HepG2 (cell line): Measurements from ENCODE around the gene HOXA11. TPM values are rescaled to one million over a fixed set of nuclear protein-coding genes. Genes with fewer than 3 reads are reported as not detected.

Experiments
- ARHGAP35 ChIP-seq: sonication (generic); formaldehyde crosslinking; IDR thresholded peaks from 2 replicates; pipeline ENCODE4 v1.9.0; 2022; ENCODE audit warnings: mild to moderate bottlenecking, inconsistent platforms, moderate library complexity, missing genetic modification reagents, borderline replicate concordance
- EZH2 ChIP-seq: conservative IDR thresholded peaks from 2 replicates; pipeline ENCODE4 v1.6.1; 2012; ENCODE audit warnings: mild to moderate bottlenecking, low read depth, low read length, moderate library complexity
- HDAC1 ChIP-seq: sonication (generic); formaldehyde crosslinking; IDR thresholded peaks from 2 replicates; pipeline ENCODE4 v1.5.1; 2020; ENCODE audit warnings: mild to moderate bottlenecking, missing genetic modification reagents
- HNRNPK ChIP-seq: fragments of 200-400 bp; formaldehyde crosslinking; IDR thresholded peaks from 2 replicates; pipeline ENCODE4 v1.6.1; 2018; ENCODE audit warnings: low read length, low read depth, moderate library complexity, mild to moderate bottlenecking; ENCODE audit not compliant: poor library complexity, severe bottlenecking
- MAX ChIP-seq: IDR thresholded peaks from 2 replicates; pipeline ENCODE4 v1.6.1; 2012; ENCODE audit warnings: inconsistent platforms
- MYC ChIP-seq: sonication (generic); formaldehyde crosslinking; IDR thresholded peaks from 2 replicates; pipeline ENCODE4 v1.9.0; 2021; ENCODE audit warnings: missing genetic modification reagents, borderline replicate concordance
- ZFP90 ChIP-seq: sonication (generic); formaldehyde crosslinking; IDR thresholded peaks from 2 replicates; pipeline ENCODE4 v1.8.0; 2022; ENCODE audit warnings: missing genetic modification reagents, mild to moderate bottlenecking, inconsistent platforms, borderline replicate concordance
- ZNF724P ChIP-seq: sonication (generic); formaldehyde crosslinking; IDR thresholded peaks from 2 replicates; pipeline ENCODE4 v1.8.0; 2022; ENCODE audit warnings: missing genetic modification reagents, borderline replicate concordance
- ZNF772 ChIP-seq: sonication (generic); formaldehyde crosslinking; IDR thresholded peaks from 2 replicates; pipeline ENCODE4 v1.5.0; 2020; ENCODE audit warnings: mild to moderate bottlenecking, missing genetic modification reagents
- polyA plus RNA-seq, 8 experiments: library from polyadenylated mRNA; depleted of rRNA in 3 of 8; stranded (reverse) in 7 of 8; unstranded in 1 of 8; fragments of >200 nt; fragmentation: Illumina TruSeq in 4 of 8; extraction: Trizol in 4 of 8; gene quantifications; 2 replicates each; pipeline versions ENCODE4 v1.2.1 to v1.2.3, GENCODE V29; 2011 to 2016; ENCODE audit warnings: low read depth in 4 of 8, missing spikeins in 1 of 8, mixed read lengths in 1 of 8; ENCODE audit not compliant: insufficient read depth in 1 of 8
- total RNA-seq, 5 experiments: library from RNA; depleted of rRNA; stranded (reverse); fragments of >200 nt; fragmentation: Illumina TruSeq; extraction: Trizol; gene quantifications; 2 replicates each; pipeline ENCODE4 v1.2.3, GENCODE V29; 2016; ENCODE audit warnings: low read depth in 1 of 5
- TF ChIP-seq, protein P1 (sequence below): sonication (generic); formaldehyde crosslinking; IDR thresholded peaks from 2 replicates; pipeline ENCODE4 v1.5.1; 2020; ENCODE audit warnings: missing genetic modification reagents, mild to moderate bottlenecking, borderline replicate concordance
- TF ChIP-seq, protein P2 (sequence below): IDR thresholded peaks from 2 replicates; pipeline ENCODE4 v1.6.1; 2016; ENCODE audit warnings: missing compliant biosample characterization, missing genetic modification reagents, borderline replicate concordance
- TF ChIP-seq, protein P3 (sequence below): sonication (generic); formaldehyde crosslinking; IDR thresholded peaks from 2 replicates; pipeline ENCODE4 v1.8.1; 2023; ENCODE audit warnings: mild to moderate bottlenecking, moderate library complexity, missing genetic modification reagents

Gene HOXA11
- total and polyA plus RNA-seq, 2 of the 13 experiments (the other 11 are each of a cell fraction or from before 2014, with no cell fraction given): not detected

GRCh38 chr7:27199849-27200760 is 15.1 kb upstream of the HOXA11 start, which contains the start of gene HOXA13 (continued):
- TF ChIP-seq HNRNPK: peak; percentile 27
- TF ChIP-seq, protein P1, sequence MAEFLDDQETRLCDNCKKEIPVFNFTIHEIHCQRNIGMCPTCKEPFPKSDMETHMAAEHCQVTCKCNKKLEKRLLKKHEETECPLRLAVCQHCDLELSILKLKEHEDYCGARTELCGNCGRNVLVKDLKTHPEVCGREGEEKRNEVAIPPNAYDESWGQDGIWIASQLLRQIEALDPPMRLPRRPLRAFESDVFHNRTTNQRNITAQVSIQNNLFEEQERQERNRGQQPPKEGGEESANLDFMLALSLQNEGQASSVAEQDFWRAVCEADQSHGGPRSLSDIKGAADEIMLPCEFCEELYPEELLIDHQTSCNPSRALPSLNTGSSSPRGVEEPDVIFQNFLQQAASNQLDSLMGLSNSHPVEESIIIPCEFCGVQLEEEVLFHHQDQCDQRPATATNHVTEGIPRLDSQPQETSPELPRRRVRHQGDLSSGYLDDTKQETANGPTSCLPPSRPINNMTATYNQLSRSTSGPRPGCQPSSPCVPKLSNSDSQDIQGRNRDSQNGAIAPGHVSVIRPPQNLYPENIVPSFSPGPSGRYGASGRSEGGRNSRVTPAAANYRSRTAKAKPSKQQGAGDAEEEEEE (CRISPR knock-in tag): no peak
- TF ChIP-seq, protein P2, sequence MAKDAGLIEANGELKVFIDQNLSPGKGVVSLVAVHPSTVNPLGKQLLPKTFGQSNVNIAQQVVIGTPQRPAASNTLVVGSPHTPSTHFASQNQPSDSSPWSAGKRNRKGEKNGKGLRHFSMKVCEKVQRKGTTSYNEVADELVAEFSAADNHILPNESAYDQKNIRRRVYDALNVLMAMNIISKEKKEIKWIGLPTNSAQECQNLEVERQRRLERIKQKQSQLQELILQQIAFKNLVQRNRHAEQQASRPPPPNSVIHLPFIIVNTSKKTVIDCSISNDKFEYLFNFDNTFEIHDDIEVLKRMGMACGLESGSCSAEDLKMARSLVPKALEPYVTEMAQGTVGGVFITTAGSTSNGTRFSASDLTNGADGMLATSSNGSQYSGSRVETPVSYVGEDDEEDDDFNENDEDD (CRISPR knock-in tag): peak; percentile 37; the same call in 1 of the 2 replicates
- TF ChIP-seq ZNF772 (CRISPR knock-in tag): no peak
- peak; percentile 87; the same call in 1 of the 2 replicates for TF ChIP-seq EZH2
- TF ChIP-seq HDAC1: peak; percentile 31; the same call in 1 of the 2 replicates
- TF ChIP-seq MAX: peak; percentile 45; the same call in 1 of the 2 replicates
- TF ChIP-seq ZFP90: no peak
- TF ChIP-seq, protein P3, sequence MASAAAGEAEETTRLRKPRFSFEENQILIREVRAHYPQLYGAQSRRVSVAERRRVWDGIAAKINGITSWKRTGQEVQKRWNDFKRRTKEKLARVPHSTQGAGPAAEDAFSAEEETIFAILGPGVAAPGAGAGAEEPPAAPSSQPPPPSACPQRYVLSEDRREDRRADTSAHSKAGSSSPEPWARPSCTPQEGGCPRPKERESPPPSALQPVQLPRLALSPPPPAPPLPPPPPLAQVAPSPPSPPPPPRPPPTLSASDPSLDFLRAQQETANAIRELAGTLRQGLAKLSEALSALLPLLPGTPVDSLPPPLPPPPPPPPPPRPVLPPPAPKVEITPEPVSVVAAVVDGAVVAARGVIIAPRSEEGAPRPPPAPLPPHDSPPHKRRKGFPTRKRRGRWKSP (CRISPR knock-in tag): 0 out of 2 replicates have a peak, but pooled peaks have one; percentile 35
- 0 out of 2 replicates have a peak, but pooled peaks have one; percentile 25 for TF ChIP-seq MYC (CRISPR knock-in tag)
- TF ChIP-seq ARHGAP35: 0 out of 2 replicates have a peak, but pooled peaks have one; percentile 63
- TF ChIP-seq ZNF724P (CRISPR knock-in tag): no peak
